ENCODE results near the gene CCDC107.
A peak's percentile ranks its signal among the peaks of the same experiment; 100 is the strongest.
"Not testable (repeated sequence)": the region's sequence is repeated elsewhere in the genome, so short reads cannot be mapped to it uniquely, and the experiment has no call there.

The CCDC107 gene, protein sequence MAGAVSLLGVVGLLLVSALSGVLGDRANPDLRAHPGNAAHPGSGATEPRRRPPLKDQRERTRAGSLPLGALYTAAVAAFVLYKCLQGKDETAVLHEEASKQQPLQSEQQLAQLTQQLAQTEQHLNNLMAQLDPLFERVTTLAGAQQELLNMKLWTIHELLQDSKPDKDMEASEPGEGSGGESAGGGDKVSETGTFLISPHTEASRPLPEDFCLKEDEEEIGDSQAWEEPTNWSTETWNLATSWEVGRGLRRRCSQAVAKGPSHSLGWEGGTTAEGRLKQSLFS

GRCh38 chr9:35658137-35658967 is at the start of gene CCDC107:
TSS of gene CCDC107 (plus strand) at chr9:35658292. CDS start at chr9:35658380, 88 bp downstream.
- Histone ChIP-seq H3K4me1 (ENCODE audit: control insufficient read depth, insufficient read depth, low read length) (peaks cover 33% of the 10 kb centered on the region), H3K27me3 (replicated peaks; ENCODE audit: control insufficient read depth, insufficient read depth, low read length) (no peaks in the 10 kb centered on the region), H3K9ac (ENCODE audit: low read length) (peak within 1 kb of the TSS; percentile 99), H3K36me3 (ENCODE audit: control insufficient read depth, insufficient read depth, low read length, severe bottlenecking) (peaks cover 20% of the 10 kb centered on the region), H3K4me3 (ENCODE audit: low read length) (peak within 1 kb of the TSS; percentile 91), H3K9me3 (ENCODE audit: control insufficient read depth, low read length) (no peaks in the 10 kb centered on the region)
- DNase-seq (ENCODE audit: low read depth) = peak; percentile 95

- H3K9me3 ChIP-seq (ENCODE audit: control insufficient read depth, low read length) = no peaks in the 10 kb centered on the region
- peaks cover 32% of the 10 kb centered on the region for H3K36me3 ChIP-seq (ENCODE audit: control insufficient read depth, insufficient read depth, low read length, severe bottlenecking)
- no peak overlapping the region for H3K9ac ChIP-seq (ENCODE audit: low read length)
- no peaks in the 10 kb centered on the region for H3K27me3 ChIP-seq (replicated peaks; ENCODE audit: control insufficient read depth, insufficient read depth, low read length)
- peaks cover 20% of the 10 kb centered on the region for H3K4me1 ChIP-seq (ENCODE audit: control insufficient read depth, insufficient read depth, low read length)
- no peak overlapping the region for H3K4me3 ChIP-seq (ENCODE audit: low read length)
- DNase-seq (ENCODE audit: low read depth) = no peak
These were observed 48.9 kb upstream of the CCDC107 start for GRCh38 chr9:35609001-35609819.

- Histone ChIP-seq H3K9ac (ENCODE audit: low read length) (no peak overlapping the region), H3K4me1 (ENCODE audit: control insufficient read depth, insufficient read depth, low read length) (peaks cover 14% of the 10 kb centered on the region), H3K36me3 (ENCODE audit: control insufficient read depth, insufficient read depth, low read length, severe bottlenecking) (peaks cover 32% of the 10 kb centered on the region), H3K4me3 (ENCODE audit: low read length) (no peak overlapping the region), H3K9me3 (ENCODE audit: control insufficient read depth, low read length) (no peaks in the 10 kb centered on the region), H3K27me3 (replicated peaks; ENCODE audit: control insufficient read depth, insufficient read depth, low read length) (no peaks in the 10 kb centered on the region)
- DNase-seq (ENCODE audit: low read depth) = no peak
These were observed 48.3 kb upstream of the CCDC107 start for GRCh38 chr9:35609820-35610163.

GRCh38 chr9:35611230-35611797 is 46.8 kb upstream of the CCDC107 start:
- no peak overlapping the region for H3K4me3 ChIP-seq (ENCODE audit: low read length)
- no peak overlapping the region for H3K9ac ChIP-seq (ENCODE audit: low read length)
- H3K4me1 ChIP-seq (ENCODE audit: control insufficient read depth, insufficient read depth, low read length) = peaks cover 8% of the 10 kb centered on the region
- H3K9me3 ChIP-seq (ENCODE audit: control insufficient read depth, low read length) = no peaks in the 10 kb centered on the region
- peaks cover 32% of the 10 kb centered on the region for H3K36me3 ChIP-seq (ENCODE audit: control insufficient read depth, insufficient read depth, low read length, severe bottlenecking)
- peak; percentile 70 for DNase-seq (ENCODE audit: low read depth)
- H3K27me3 ChIP-seq (replicated peaks; ENCODE audit: control insufficient read depth, insufficient read depth, low read length) = no peaks in the 10 kb centered on the region

- H3K4me1 ChIP-seq (ENCODE audit: control insufficient read depth, insufficient read depth, low read length); H3K9ac ChIP-seq (ENCODE audit: low read length); H3K27me3 ChIP-seq (replicated peaks; ENCODE audit: control insufficient read depth, insufficient read depth, low read length); H3K9me3 ChIP-seq (ENCODE audit: control insufficient read depth, low read length); DNase-seq (ENCODE audit: low read depth); H3K4me3 ChIP-seq (ENCODE audit: low read length): not testable (repeated sequence)
- peaks cover 32% of the 10 kb centered on the region for H3K36me3 ChIP-seq (ENCODE audit: control insufficient read depth, insufficient read depth, low read length, severe bottlenecking)
These were observed 46.0 kb upstream of the CCDC107 start for GRCh38 chr9:35612066-35612465.

DNA sequence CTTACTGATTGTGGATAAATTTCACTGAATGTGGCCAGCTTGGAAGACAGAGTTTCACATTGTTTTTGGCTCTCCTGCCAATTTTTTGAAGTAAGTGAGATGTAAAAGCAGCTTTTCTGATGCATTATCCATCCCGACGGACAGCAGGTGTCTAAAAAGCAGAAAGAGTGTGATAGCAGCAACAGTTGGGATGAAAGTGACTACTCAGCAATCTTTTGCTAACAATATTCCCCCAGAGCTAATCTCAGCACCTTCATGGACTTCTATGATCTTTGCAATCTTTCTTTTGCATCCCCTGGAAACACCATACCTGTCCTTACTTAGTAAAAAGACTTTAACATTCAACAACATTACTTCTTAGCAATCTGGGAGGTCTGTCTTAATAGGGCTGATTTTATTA is 45.2 kb upstream of the CCDC107 start:
- Histone ChIP-seq H3K9me3 (ENCODE audit: control insufficient read depth, low read length) (no peaks in the 10 kb centered on the region), H3K9ac (ENCODE audit: low read length) (no peak overlapping the region), H3K27me3 (replicated peaks; ENCODE audit: control insufficient read depth, insufficient read depth, low read length) (no peaks in the 10 kb centered on the region), H3K4me1 (ENCODE audit: control insufficient read depth, insufficient read depth, low read length) (no peaks in the 10 kb centered on the region), H3K36me3 (ENCODE audit: control insufficient read depth, insufficient read depth, low read length, severe bottlenecking) (peaks cover 24% of the 10 kb centered on the region), H3K4me3 (ENCODE audit: low read length) (no peak overlapping the region)
- no peak for DNase-seq (ENCODE audit: low read depth)

DNA sequence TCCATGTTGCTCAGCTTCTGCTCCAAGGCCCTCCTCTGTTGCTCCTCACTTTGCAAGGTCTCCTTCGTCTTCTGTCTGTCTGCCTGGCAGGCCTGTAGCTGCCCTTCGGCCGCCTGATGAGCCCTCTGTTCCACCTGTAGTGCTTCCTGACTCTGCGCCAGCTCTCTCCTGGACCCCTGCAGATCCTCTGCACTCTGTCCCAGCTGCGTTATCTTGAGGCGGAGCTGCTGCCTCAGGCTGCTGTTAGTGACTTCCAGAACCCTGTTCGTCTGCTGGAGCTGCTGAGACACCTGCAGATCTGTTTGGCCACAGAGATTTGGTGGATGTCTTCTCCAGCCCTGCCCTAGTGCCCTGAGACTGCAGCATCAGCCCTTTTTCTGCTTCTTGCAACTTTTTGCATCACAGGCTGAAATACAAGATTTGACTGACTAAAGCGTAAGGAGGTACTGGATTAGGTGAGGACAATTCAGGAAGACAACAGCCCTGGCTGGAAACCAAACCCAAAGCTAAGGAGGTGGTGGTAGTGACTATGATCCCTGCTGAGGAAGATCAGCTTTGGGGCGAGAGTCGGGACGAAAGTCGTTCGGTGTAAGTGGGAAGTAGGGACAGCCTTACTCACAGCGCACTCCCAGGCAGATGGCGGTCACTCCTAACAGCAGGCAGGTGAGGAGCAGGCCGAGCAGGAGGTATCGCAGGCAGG is 42.0 kb upstream of the CCDC107 start:
- no peak for DNase-seq (ENCODE audit: low read depth)
- Histone ChIP-seq H3K27me3 (replicated peaks; ENCODE audit: control insufficient read depth, insufficient read depth, low read length) (no peaks in the 10 kb centered on the region), H3K4me1 (ENCODE audit: control insufficient read depth, insufficient read depth, low read length) (no peaks in the 10 kb centered on the region), H3K9ac (ENCODE audit: low read length) (no peak overlapping the region), H3K4me3 (ENCODE audit: low read length) (no peak overlapping the region), H3K9me3 (ENCODE audit: control insufficient read depth, low read length) (no peaks in the 10 kb centered on the region), H3K36me3 (ENCODE audit: control insufficient read depth, insufficient read depth, low read length, severe bottlenecking) (no peaks in the 10 kb centered on the region)

- Histone ChIP-seq H3K4me3 (ENCODE audit: low read length) (peak overlapping the region; percentile 71), H3K36me3 (ENCODE audit: control insufficient read depth, insufficient read depth, low read length, severe bottlenecking) (no peaks in the 10 kb centered on the region), H3K9me3 (ENCODE audit: control insufficient read depth, low read length) (no peaks in the 10 kb centered on the region), H3K4me1 (ENCODE audit: control insufficient read depth, insufficient read depth, low read length) (no peaks in the 10 kb centered on the region), H3K27me3 (replicated peaks; ENCODE audit: control insufficient read depth, insufficient read depth, low read length) (no peaks in the 10 kb centered on the region), H3K9ac (ENCODE audit: low read length) (peak overlapping the region; percentile 66)
- DNase-seq (ENCODE audit: low read depth) = peak; percentile 85
These were observed 41.2 kb upstream of the CCDC107 start for GRCh38 chr9:35616681-35617459.

DNA sequence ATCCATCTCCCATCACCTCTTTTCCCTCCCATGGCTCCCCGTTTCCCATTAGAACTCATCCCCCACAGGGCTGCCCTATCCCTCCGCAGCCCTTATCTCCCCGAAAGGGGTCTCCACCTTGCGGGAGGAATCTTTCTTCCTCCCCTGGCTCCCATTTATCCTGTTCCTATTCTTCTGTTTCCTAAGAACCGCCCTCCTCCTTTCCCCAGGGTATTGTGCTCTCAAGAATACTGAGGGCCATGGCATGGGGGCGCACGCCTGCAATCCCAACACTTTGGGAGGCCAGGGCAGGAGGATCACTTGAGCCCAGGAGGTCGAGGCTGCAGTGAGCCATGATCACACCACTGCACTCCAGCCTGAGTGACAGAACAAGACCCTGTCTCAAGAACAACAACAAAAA is 40.5 kb upstream of the CCDC107 start:
- H3K27me3 ChIP-seq (replicated peaks; ENCODE audit: control insufficient read depth, insufficient read depth, low read length) = no peaks in the 10 kb centered on the region
- no peaks in the 10 kb centered on the region for H3K4me1 ChIP-seq (ENCODE audit: control insufficient read depth, insufficient read depth, low read length)
- no peaks in the 10 kb centered on the region for H3K9me3 ChIP-seq (ENCODE audit: control insufficient read depth, low read length)
- peak overlapping the region; percentile 71 for H3K4me3 ChIP-seq (ENCODE audit: low read length)
- DNase-seq (ENCODE audit: low read depth) = no peak
- H3K36me3 ChIP-seq (ENCODE audit: control insufficient read depth, insufficient read depth, low read length, severe bottlenecking) = no peaks in the 10 kb centered on the region
- peak overlapping the region; percentile 66 for H3K9ac ChIP-seq (ENCODE audit: low read length)

DNA sequence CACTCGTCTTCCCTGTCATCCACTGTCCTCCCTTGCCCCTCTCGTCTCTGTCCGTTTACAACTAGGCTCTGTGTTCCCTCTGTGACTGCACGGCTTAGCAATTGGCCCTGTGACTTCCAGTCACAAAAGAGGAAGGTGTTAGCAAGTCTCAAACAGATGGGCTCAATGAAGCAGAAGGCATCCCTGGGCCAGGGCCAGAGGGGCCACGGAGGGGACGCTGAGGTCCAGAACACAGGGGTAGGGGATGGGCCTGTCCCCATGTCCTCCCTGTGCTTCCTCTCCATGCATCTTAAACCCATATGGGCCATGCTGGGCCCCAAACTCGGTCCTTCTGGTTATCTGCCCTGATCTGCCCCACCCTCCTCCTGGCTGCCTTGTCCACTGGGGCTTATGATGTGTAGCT is 39.8 kb upstream of the CCDC107 start, which contains the start of gene CD72:
TSS of gene CD72 (minus strand) at position 89 of the 403 bp plus-strand sequence. CDS start 110 bp downstream, outside the sequence.
- H3K9ac ChIP-seq (ENCODE audit: low read length) = peak within 1 kb of the TSS; percentile 66
- H3K4me3 ChIP-seq (ENCODE audit: low read length) = peak within 1 kb of the TSS; percentile 71
- DNase-seq (ENCODE audit: low read depth) = no peak
- no peaks in the 10 kb centered on the region for H3K27me3 ChIP-seq (replicated peaks; ENCODE audit: control insufficient read depth, insufficient read depth, low read length)
- H3K36me3 ChIP-seq (ENCODE audit: control insufficient read depth, insufficient read depth, low read length, severe bottlenecking) = no peaks in the 10 kb centered on the region
- H3K9me3 ChIP-seq (ENCODE audit: control insufficient read depth, low read length) = no peaks in the 10 kb centered on the region
- H3K4me1 ChIP-seq (ENCODE audit: control insufficient read depth, insufficient read depth, low read length) = no peaks in the 10 kb centered on the region
